CD4-positive, alpha-beta T cell treated with Interleukin-1 beta for 1 hour (primary cell): ENCODE results near the gene ADCY7.
"Not testable (repeated sequence)": the region's sequence is repeated elsewhere in the genome, so short reads cannot be mapped to it uniquely, and the experiment has no call there.

Experiments used
- DNase-seq, 2 donors: peaks; one replicate each; pipeline ENCODE4 v3.0.0-alpha.2; 2020 to 2022

Gene ADCY7

DNA sequence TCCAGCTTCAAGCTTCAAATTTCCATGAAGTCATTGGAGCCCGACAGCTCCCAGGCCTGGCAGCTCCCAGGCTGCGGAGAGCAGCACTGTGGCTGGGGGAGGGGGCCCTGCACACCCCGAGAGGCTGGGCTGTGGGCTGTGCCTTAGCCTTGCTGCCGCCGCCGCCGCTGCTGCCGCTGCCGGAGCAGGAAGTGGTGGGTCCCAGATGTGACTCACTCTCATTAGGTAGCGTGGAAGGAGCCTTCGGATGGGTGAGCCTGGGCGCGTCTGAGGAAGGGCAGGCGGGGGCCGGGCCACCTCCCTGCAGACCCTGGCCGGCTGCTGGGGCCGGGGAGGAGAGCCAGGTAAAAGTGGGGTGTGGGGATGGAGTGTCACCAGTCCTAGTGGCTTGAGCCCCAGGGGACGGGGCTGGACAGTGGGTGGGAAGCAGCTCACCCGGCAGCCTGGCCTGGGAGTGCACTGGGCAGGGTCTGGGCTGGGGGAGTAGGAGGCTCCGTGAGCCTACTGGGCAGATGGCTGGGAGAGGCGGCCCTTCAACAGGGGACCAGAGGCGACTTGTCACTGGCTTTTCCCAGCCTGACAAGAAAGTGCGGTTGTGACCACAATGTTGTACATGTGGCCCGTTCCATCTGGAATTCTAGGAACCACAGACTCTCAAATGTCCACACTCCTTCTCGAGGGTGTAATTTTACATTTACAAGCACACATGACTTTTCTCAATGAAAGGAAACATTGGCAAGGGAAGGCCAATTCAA lies at the start of gene ADCY7:
Gene ADCY7, plus strand, starts transcription at position 215 of the 755 bp plus-strand sequence. CDS start 21,629 bp downstream, outside the sequence.
- peak; percentile 82 to 83 for DNase-seq

DNA sequence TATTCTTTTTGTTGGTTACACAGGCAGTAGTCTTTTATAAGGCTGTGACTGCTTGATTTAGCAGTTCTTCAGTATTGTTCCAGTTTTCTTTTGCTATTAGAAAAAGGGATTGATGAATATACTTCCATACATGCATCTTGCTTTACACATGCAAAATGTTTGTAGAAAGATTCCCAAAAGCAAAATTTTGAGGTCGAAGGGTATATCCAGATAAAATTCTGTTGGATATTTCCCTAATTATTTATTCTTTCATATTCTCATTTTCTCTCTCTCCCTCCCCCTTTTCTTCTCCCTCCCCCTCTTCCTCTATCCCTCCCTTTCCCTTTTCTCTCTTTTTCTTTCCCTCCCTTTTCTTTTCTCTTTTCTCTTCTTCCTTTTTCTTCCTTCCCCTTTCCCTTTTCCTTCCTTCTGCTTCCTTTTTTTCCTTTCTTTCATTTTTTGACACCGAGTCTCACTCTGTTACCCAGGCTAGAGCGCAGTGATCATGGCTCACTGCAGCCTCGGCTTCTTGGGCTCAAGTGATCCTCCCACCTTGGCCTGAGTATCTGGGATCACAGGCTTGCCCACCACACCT lies 46.9 kb upstream of the ADCY7 start:
- DNase-seq, result no peak

DNA sequence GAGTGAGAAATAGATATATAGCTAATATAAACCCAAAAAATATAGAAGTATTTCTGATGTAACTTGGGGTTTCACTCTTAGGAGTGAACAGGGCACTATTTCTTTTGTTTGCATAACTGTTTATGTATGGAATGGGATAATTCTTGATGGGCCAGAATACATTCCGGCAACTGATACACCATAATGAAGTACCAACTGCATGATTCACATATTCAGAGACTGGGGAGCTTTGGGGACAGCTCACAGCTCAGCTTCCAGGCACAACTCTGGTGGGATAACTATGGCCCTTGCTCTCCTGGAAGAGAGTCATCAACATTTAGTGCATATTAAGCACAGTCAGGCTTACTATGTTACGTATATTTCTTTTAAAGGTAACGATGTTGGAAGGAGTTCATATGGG lies 42.1 kb upstream of the ADCY7 start:
- no peak for DNase-seq

DNA sequence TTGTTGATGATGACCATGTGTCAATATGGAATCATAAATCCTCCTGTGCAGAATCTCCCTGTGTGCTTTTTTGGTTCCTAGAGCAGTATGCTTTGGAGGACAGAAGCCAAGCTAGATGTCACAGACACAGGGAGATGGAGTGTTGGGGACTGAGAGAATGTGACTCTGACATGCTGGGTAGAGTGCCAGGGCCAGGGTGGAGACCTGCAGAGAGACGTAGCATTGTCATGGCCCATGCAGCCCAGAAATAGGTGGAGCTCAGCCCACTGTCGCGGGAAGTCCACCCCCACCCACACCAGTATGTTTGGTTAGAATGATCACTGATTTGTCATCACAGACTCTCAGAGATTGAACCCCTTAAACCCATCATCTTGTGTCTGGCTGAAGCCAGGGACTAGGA lies 39.2 kb upstream of the ADCY7 start:
- no peak for DNase-seq

DNA sequence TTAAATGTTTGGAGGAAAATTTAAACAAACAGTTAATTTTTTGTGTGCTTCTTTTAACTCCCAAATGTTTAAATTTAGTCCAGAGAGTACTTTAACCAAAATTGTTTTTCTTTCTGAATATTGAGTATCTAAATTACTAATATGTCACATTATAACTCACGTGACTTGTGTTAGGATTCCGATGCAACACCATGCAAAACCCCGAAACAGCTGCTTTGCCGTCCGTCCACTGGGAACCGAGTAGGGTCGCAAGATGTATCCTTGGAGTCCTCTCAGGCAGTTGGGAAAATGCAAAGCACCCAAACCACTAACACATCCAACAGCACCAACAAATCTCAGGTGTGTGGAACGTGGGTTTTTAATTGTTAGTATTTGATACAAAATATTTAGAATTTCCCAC lies 38.7 kb upstream of the ADCY7 start:
- no peak for DNase-seq

DNA sequence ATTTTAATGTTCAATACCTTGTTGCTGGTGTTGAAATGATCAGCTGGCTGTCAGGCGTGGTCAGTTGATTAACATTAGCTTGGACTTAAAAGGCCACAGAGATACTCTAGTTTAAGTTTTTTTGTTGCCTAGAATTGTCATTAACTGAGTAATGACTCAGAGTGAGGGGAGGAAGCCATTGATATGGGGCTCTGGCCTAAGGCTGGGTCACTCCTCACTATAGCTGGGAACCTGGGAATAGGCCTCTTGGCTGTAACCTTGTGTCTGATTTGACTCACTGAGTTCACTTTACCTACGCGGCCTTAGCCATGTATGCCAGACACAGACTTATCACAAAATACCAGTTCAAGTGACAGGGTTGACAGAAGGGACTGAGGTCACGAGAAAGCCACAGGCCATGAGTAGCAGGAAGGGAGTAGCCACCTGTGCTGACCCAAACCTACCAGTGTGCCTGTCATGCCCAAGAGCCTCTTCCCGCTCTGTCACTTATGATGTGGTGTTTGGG lies 37.9 kb upstream of the ADCY7 start:
- no peak for DNase-seq

DNA sequence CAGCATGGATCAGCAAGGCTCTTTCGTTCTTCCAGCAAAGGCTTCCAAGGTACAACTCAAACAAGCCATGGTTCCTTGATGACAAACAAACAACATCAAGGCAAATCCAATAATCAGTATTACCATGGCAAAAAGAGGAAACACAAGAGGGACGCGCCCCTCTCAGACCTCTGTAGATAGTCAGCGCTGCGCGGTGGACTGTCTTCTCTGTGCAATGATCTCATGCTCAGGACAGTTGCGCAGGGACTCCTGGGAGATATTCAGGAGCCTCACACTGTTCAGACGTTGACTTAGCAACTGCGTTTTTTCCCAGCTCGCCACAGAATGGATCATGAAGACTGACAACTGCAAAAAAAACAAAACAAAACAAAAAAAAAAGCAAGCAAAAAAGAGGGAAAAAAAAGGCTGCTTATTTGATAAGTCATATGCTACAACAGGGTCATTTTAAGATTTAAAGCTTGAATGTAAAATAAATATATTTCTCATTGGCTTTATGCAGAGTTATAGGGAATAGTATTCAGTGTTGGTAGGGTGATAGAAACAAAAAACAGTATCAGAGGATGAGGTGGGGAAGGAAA lies 37.1 kb upstream of the ADCY7 start:
- no peak for DNase-seq

DNA sequence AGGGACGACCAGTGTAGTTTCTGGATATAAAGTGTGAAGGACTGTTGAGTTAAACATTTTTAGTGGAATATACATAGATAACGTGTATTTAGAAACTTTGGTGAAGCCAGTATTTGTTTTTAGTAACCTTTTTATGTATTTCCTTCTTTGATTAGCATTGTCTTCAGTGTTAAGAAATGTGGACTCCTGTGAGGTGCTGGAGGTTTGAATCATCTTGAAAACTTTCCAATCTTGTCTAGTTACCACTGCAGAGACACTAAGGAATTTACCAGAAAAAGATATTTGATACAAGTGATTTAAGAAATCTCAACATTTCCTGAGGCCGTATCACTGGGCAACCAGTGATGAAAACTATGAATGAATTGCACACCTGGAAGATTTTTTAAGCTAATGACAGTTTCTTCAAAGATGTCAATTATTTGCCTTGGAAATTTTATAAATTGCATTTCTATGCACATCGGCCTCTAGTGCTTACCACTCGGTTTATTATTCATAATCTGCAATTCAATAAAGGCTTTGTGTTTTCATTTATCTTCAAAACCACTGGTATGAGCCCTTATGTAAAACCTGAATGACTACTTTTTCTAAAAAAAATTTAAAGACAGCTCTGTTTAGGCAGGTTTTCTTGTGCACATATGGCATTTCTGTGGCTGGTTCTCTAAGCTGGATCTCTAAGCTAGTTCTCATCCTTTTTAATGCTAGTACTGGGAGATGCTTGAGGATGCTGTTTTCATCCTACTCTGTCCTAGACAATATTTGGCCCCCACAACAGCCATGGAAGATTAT lies 31.4 kb upstream of the ADCY7 start:
- no peak for DNase-seq

DNA sequence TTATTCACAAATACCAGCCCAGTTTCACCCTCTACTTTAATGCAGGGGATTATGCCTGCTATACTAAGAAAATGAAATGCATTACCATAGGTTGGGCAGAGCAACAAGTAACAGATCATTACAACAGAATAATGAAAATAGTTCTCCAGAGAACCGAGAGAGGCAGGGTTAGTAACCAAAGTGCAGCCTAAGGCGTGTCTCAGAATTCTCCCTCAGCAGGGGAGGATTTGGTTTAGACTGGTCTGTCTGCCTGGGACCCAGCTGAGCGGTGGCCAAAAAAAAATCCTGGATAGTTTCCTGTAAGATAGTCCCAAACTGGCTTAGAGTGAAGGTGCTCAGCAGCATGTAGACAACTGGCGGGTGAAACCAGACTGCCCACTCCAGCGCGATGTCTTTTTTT lies 30.8 kb upstream of the ADCY7 start:
- no peak for DNase-seq

DNA sequence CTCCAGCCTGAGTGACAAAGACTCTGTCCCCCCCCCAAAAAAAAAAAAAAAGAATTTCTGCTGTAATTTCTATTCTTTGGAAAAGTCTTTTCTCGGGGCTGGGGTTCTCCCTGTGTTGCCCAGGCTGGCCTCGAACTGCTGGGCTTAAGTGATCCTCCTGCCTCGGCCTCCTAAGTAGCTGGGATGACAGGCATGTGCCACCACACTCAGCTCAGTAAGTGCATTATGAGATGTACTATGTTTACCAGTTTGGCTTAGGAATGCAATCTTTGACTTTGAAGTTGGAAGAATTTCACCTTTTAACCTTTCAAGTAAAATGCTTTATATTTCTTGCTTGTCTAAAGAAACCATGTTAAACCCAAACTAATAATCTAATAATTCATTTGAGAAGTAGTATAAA lies 28.0 kb upstream of the ADCY7 start:
- DNase-seq, result no peak

DNA sequence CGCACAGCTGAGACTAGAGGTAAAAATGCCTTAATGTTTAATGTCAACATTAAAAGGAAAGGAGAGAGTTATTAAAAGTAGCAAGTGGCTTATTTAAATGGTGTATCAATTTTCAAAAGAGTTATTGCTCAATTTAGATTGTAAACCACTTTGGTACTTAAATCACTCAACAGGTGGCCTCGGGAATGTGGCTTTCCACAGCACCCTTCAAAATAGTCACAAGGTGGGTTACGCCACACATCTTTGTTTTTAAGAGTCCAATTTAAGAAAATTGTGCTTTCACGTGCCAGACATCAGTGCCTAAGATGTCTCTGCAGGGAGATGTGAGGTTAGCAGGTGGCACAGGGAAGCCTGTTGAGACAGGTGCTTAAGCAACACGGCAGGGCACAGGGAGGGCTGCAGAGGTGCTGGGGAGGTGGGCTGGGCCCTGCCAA lies 27.5 kb upstream of the ADCY7 start:
- no peak for DNase-seq

DNA sequence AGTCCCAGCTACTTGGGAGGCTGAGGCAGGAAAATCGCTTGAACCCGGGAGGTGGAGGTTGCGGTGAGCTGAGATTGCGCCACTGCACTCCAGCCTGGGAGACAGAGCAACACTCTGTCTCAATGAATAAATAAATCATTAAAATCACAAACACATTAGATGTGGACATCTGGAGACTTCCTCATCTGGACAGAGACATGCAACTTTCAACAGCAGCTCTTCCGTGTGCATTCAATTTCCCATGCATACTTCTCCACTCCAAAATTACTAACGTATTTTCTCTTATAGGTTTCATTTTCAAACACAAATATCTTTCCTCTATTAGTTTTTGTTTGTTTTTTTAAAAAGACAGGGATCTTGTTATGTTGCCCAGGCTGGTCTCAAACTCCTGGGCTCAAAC lies 23.3 kb upstream of the ADCY7 start:
- DNase-seq, result not testable (repeated sequence)

DNA sequence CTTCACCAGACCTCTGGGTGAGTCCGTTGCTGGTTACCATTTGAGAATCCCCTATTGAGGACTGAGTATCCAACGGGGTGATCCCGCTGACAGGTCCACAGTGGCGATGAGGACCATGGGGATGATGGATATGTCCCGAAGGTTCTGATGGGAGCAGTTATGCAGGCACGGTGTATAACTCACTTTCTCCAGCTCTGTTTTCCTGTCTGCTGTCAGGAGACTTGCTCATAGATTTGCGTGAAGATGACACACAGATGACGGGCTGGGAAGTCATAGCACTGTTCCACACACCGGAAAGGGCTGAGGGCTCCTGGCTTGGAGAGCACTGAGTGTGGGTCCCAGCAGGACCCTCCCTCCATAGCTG lies 22.2 kb upstream of the ADCY7 start:
- no peak for DNase-seq

DNA sequence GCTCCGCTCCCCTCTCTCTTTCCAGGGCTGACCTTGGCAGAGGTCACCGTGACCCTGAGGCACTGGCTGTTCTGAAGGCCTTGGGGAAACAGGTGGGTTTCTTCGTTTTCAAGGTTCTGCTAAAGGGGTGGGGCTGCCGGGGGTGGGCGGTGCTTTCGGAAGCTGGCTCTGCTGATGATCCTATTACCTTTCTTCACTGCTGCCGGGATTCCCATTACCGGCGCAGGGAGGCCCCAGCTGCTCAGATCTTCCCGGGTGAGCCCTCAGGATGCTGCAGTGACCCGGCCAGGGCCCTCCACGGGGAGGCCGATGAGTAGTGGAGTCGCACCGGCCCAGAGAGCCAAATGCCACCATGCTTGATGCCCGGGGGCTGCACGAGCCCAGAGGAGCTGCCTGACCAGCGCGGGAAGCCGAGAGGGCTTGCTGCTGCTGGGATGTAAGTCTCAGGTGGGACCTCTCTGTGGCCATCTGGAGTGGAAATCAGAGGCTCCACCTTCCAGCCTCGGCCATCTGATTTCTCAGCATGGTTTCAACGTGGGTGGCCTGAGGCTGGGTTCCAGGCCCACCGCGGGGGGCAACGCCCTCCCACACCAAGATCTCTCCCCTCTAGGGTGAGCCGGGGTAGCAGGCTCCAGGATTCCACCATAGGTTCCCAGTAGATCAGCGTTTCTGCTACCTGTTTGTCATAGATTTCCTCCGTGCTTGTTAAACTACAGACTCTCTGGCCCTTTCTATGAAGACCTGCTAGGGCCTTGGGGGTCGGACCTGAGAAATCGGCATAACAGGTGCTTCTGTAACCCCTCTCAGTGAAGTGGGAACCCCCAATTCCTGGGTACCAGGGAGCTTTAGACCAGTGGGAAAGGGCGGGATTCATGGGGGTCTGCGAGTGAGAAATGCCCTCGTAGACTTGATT lies 21.6 kb upstream of the ADCY7 start:
- DNase-seq, result no peak

DNA sequence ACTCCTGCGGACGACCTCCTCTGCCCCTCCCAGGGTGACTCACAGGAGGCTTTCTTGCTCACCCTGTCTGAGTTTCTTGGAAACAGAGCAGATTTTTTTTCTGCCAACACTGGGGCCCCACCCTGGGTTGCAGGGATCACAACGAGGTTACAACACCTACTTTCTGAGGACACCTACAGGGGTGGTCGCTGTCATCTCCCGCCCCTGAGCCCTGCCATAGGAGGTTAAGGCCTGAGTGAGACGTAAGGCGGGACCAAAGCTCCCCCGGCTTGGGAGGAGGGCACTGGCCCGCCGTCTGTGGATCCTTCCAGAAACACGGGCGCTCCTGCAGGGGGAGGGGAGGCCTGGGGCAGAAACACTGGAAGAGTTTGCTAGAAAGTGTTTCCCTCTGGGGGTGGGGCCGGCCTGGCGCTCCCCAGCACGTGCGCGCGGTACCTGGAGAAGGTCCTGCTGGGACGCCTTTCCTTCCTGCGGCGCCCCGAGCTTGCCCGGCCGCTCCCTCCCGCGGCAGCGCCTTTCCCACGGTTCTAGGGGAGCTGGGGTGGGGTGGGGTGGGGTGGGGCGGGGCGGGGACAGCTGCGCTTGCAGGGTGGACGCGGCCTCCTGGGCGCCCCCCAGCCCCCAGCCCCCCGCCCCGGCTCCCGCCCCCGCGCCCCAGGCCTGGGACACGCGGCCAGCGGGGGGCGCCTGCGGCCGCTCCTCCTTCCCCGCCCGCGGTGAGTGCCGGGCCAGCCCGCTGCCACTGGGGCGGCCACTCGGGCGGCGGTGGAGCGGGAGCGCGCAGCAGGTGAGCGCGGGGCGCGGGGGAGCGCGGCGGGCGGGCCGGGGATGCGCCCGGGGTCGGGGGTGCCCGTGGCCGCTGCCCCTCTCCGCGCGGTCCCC lies 20.7 kb upstream of the ADCY7 start:
- peak; percentile 46 for DNase-seq

DNA sequence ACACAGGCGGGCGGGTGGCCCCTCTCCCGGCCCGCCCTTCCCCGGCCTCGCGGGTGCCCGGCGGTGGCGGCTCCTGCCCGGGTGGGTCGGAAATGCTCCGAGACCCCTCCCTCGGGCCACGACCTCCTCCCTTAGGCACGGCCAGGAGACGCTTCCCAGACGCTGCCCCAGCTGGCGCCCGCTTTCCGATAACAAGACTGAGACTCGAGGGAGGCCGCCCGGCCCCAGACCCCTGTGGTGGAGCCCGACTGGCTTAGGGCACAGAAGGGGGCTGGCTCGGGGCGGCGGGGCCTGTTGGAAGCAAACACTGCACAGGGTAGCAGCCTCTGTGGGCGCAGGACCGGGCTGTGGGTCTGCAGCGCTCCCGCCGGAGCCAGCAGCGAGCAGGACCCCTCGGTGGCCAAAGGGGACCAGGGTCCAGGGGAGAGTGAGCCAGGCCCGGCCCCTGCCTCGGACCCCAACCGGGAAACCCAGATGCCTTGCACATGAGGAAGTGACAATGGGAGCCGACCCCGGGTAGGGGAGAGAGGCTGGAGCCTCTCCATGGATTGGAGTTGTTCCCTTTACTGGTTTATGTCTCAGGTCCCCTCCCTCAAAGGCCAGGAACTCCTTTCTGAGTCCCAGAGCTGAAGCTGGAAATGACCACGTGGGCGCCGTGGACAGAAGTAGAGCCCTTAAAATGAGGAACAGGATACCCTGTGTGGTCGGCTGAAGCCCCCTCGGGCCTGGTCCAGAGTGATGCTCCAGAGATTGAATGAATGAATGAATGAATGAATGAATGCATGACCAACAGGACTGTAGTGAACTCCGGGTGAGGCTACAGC lies 19.8 kb upstream of the ADCY7 start:
- no peak for DNase-seq

DNA sequence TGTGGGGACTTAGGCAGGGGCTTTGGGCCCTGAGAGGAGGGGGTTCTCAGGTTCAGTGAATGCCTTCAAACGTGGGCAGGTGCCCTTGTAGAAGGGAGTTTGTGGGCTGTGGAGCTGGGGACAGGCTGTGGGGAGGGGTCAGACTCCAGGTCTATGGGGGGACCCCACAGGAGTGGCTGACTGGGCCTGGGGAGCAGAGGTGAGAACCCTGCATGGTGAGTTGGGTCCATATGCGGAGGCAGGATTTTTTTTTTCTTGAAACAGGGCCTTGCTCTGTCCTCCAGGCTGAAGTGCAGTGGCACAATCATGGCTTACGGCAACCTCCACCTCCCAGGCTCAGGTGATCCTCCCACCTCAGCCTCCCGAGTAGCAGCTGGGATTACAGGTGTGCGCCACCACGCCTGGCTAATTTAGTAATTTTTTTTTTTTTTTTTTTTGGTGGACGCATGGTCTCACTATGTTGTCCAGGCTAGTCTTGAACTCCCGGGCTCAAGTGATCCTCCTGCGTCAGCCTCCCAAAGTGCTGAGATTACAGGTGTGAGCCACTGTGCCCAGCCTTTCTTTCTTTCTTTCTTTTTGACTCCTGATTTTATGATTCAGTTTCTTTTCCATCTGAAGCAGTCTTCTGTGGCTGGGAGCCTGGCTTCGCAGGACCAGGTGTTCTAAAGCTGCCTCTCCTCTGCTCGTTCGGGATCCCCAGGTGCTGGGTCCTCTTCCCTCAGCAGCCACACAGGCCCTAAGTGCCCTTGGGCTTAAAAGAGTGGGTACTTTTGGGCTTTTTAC lies 19.0 kb upstream of the ADCY7 start:
- DNase-seq, result no peak

DNA sequence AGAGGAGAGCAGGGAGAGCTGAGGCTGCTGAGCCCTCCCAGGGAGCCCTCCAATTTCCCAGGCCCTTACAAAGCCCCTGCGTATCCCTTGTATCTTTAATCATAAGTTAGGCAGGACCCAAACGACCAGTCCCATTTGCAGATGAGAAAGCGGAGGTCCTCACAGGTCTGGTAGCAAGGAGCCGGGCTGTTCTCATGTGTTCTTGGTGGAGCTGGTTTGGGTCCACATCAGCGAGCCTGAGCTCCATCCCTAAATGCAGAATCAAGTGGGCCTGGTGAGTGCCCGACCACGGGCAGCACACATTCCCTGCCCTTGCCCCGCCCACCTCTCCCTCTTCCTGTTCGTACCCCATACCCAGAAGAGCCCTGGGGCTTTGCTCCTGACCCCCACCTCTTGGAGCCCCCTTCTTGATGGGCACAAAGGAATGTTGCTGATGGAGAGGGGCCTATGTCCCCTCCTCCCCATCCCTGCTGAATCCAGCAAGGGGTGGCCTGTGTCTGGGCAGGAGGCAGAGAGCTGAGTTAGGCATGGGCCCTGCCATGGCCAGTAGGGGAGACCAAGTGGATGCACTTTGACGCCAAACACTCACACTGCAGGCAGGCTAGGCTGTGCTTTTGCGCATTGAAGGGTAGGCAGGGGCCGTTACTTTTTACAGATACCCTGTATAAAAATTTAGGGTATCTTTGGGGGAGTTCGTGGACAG lies 18.3 kb upstream of the ADCY7 start:
- DNase-seq, result no peak

DNA sequence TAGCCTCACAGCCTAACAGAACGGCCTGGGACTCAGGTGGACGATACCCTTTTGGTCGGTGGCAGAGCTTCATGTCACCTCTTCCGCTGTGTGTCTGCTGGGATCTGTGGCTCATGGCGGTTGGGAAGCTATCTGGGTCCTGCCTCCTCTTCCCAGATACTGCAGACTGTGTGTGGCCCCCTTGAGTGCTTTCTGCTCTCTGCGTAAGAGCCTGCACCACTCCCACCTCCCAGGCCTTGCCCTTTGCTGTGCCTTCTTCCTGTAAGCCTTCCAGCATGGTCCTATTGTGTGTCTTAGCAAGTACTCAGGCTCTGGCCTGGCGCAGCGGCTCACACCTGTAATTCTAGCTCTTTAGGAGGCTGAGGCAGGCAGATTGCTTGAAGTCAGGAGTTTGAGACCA lies 17.5 kb upstream of the ADCY7 start:
- no peak for DNase-seq
